ENCODE results near the gene TRMU.

The TRMU gene

DNA sequence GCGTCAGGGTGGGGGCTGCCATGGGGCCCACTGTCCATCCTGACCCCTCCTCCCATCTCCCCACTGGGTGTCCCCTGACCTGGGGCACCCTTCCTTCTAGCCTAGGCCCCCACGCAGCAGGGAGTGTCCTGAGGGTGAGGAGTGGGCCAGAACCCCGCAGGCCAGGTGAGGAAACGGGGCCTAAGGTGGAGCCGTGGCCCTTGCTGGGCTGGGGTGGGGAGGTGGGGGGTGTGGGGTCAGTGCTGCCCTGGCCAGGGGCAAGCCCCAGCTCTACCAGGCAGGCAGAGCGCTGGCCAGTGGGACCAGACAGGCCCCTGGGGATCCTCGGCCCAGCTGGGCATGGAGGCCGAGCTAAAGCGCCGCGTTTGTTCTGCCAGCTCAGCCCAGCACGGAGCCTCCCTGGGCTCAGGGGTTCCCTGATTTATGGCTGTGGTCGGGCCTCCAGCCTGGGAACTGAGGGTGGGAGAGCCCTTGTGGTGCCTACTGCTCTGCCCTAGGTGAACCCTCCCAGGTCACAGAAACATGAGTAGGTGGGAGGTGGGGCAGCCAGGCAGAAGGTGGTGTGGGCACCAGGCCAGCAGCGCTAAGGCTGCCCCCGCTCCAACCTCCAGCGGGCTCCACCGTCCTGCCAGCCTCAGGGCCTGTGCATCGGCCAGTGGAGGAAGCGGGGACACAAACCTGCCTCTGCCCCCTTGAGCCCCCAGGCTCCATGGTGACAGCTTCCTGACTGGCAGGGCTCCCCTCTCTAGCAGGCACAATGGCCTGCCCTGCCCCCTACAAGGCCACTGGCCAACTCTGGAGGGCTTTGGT is 22.4 kb downstream of the TRMU start:
- DNase-seq: no peak

DNA sequence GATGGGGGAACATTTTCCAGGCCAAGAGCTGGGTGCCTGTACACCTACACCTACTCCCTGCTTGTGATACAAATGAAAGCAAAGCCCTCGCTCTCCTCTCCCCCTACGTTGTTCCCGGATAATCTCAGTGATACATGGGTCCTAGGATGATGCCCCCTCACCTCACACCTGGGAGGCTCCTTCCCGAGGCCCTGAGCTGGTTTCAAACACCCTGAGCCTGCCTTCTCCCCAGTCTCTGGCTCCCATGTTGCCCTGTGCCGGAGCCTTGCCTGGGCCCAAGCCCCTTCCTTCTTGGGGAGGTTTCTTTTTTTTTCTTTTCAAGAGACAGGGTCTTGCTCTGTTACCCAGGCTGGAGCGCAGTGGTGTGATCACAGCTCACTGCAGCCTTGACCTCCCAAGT is 23.3 kb downstream of the TRMU start:
- DNase-seq: no peak

DNA sequence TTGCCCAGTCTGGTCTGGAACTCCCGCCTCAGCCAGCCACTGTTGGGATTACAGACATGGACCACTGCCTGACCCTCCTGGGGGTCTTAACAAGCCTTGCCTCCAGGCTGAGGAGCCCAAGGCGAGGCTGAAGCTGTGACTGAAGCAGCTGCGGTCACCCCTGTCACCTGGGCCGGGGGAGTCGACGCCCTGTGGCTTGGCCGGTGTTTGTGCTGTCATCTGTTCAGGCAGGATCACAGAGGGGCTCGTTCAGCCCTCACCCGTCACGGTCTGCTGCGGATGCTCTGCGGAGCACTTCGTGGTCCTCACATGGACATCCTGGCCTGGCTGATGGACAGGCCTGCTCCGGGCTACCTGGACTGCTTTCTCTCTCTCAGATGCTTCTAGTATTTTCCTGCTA is 23.8 kb downstream of the TRMU start:
- DNase-seq: no peak

DNA sequence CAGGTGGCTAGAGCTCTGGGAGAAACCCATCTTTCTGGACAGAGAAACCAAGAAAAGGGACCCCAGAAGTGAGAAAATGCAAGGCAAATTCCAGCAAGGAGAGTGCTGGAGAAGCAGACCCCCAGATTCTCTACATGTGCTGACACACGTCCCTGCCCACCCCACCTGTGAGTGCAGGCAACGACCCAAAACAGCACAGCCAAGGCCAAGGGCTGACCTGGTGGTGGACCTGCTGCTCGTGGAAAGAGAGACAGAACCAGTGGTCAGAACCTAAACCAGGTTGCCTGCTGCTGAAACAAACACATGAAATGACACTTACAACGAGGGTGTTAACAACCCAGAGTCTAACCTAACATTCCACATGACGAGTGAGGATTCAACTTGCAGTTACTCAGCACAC is 24.6 kb downstream of the TRMU start:
- DNase-seq: no peak

DNA sequence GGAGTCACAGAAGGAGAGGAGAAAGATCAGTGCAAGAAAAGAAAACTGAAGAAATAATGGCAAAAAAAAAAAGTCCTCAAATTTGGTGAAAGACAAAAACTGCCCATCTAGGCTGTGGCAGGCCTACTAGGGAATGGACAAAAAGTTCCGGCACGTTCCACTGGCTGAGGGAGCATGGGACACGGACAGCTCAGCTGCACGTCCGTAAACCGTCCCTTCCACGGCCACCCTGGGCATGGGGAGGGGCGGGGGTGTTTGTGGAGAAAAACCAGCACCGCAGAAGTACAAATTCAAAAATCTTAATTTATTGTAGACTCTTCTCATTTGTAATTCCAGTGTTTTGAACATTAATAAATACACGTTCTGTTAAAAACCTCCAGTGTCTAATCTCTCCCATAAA is 25.4 kb downstream of the TRMU start:
- no peak for DNase-seq

DNA sequence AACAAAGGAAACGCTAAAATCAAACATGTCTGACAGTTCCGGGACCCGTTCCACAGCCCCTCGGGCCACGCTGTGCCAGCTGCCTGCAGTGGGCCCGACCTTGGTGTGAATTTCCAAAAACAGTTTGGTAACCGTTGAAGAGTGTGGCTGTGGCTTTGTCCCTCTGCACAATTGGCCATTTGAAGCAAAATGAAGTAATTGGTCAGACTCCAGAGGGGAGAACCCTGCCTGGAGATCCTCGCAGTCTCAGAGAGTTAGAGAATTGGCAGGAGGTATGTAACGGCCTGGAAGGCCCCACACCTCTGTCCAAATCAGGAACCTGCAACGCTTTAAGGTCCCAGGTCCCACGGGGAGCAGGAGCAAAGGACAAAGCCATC is 26.3 kb downstream of the TRMU start:
- no peak for DNase-seq

DNA sequence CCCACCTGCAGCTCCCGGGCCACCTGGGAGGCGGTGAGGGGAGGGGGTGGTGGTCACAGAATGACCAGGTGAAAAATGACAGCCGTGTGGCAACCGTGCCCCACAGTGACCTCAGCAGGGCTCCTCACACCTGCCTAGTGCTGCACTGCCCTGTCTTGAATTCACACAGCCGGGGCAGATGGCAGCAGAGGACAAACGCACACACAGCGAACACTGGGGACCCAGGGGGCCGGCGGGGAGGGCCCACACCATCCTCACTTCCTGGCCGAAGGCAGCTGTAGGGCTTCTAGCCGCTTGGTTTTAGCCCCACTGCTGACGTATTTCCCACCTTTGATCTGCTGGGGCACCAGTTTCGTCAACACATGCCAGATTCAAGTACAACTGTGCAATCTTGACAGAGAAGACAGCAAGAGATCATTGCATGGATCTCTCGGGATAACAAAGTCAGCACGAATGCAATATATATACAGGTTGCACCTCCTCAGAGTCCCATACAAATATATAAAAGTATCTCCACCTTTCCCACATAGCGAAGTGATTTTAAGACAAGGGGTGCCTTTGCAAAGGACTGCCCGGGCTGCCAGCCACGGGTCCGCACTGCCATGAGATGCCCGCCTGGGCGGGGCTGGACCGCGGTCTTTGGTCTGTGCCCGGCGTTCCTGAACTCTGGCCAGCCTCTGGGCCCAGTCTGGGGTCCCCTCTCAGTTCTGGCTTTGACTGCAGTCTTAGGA is 26.9 kb downstream of the TRMU start:
- DNase-seq: no peak

DNA sequence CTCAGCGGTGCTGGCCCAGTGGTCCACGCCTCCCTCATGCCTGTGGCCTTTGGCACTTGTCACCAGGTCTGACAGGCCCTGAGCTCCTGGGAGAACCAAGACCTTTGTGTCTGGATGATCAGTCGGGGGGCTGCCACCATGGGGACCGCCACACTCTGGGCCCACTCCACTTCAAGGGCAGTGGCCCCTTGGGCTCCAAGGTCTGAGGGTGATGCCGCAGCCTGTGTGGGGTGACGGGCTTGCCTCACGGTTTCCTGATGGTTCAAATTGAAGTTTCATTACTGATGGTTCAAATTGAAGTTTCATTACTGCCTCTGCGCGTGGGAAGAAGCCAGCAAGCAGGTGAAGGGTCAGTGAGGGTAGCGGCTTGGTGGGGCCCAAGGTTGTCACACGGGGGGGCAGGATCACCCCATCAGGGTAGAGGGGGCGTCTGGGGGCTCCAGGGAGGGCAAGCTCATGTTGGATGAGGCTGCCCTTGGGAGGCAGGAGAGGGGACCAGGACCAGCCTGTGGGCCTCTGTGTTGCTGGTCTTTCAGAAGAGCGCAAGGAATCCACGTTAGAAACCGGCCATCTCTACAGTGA is 27.5 kb downstream of the TRMU start:
- DNase-seq: no peak

DNA sequence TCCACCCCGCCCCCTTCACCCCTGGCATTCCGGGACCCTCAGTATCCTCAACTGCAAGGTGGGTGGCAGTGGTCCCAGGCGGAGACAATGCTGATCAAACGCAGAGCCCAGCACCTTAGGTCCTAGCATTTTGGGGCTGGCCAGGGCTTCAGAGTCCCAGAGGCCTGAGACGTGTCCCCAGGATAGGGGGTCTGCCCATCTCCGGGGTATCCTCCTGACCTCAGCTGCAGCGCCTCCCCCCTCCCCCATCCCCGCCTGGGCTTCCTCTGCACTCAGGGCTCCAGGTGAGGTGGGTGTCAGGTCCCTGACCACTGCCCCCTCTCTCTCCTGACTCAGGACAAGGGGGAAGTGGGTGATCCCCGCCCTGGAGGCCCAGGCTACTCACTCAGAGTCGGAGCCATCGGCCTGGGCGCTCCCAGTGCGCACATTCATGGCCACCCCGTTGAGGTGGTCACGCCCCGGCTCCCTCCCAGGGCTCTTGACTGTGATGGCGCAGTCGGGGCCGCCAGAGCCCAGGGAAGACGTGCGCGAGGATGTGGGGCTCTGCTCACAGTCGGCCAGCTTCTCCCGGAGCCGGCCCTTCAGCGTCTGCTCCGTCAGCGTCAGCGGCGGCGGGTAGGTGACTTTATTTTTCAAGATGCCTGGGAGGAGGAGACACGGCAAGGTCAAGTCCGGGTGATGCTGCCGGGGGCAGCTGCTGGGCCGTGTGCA is 28.3 kb downstream of the TRMU start:
- DNase-seq: no peak

DNA sequence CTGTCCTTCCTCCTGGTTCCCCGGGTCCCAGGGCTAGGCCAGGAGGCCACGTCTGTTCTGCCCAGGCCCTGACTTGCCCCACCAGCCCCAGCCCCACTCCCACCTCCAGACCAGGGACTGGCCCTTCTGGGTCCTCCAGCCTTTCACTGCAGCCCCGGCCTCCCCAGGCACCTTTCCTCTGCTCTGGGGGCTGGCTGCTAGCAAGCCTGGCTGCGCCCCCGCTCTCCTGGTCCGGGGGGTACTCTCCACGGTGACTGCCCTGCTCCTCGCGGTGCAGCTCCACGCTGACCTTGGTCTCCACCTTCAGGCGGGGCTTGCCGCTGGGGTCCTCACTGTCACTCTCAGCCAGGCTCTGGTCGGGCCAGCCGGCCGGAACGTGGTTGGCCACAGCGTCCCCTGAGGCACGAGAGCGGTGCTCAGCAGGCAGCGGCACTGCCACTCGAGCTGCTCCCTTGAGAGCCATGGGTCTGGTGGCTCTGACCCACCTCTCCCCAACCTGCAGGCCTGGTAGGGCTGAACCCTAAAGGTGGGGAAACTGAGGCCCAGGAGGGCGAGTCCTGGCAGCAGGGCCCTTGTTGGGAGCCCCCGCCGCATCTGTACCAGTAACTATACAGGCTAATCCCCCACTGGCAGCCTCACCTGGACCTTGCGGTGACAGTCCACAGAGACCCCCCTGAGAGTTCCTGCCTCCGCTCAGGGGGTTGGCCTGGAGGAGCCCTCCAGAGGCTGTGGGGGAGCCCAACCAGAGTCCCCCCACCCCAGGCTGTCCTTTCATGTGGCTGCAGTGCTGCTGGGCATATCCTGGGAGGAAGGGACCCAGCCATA is 29.0 kb downstream of the TRMU start:
- DNase-seq: no peak

DNA sequence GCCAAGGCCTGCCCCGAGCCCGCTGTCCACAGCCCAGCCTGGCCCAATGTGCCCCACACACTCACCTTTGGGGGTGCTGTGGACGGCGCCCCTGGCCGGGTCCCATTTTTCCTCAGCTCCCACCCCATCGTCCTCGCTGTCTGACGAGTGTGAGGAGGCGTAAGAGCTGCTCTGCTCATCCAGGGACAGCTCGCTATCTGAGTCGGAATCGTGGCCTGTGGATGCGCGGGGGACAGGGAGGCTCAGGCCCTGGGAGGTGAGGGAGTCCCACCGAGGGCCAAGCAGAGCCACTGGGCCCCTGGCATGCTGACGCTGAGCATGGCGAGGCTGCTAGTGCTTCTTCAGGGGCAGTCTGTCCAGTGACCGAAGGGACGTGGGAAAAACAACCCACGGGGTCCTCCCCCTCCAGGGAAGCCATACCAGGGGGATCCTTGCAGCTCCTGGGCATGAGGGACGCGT is 29.7 kb downstream of the TRMU start:
- DNase-seq: no peak

DNA sequence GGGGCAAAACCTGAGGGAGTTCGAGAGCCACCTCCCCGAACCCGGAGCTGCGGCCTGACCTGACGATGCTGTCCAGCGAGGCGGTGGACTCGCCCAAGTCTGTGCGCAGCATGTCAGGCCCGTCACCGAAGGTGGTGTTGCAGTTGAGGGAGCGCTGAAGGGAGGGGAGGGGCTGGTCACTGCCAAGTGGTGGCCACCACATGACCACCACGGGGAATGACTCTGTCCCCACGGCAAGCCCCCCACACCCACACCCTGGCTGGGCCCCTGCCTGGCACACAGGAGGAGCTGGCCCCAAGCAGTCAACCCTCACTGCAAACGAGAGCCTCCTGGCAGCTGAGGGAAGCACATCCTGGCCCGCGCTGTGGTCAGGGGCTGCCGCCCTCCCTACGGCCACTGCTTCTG is 30.8 kb downstream of the TRMU start:
- no peak for DNase-seq

DNA sequence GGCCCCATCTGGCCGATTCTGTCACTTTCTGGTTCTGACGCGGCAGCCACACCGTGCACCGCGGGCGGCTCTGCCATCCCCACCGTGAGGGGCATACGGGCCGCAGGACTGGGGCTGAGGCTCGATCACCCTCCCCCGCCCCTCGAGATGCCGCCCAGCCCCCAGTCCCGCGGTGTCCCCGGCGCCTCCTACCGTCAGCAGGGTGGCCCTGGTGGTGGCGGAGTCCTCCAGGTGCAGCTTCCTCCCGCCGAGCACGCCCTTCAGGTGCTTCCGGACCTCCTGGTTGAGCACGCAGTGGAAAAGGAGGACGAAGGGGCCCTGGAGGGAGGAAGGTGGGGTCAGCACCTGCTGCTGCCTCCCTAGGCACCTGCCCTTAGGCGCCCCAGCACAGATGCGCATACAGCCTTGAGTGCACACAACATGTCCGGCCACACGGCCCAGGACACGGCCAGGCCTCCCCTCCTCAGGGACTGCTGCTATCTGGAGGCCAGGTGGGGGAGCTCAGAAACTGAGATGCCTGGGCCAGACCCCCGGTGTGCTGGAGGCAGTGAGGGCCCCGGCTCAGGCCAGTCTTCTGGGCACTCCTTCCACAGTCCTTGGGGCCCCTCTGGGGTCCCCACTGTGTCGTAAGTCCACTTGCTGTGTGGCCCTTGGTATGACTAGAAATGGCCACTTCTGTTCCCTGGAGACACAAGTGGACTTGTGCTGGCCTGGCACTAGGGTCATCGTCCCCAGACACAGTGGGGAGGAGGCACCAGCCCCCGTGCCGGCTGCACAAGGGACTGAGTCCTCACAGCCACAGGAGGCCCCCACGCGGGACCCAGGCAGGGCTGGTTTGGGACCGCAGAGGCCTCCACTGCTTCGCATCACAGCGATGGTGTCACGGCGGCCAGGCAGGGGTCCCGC is 31.5 kb downstream of the TRMU start:
- no peak for DNase-seq

DNA sequence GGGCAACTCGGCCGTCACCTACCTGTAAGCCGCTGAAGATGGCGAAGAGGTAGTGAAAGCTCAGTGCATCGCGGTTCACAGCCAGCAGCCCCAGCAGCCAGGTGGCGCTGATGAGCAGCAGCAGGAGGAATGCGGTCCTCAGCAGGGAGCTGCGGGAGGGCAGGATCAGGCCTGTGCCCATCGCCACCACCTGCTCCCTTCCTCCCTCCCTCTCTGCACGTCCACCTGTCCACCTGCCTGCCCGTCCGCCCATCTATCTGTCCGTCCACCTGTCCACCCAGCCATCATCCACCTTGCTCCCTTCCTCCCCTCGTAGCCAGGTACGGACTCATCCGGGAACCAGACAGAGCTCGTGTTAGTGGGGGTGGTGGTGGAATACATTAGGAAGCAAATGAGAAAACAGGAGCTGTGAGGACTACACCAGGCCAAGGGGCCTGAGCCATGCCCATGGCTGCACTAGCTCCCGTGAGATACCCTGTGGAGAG is 32.2 kb downstream of the TRMU start:
- peak; percentile 61 for DNase-seq

DNA sequence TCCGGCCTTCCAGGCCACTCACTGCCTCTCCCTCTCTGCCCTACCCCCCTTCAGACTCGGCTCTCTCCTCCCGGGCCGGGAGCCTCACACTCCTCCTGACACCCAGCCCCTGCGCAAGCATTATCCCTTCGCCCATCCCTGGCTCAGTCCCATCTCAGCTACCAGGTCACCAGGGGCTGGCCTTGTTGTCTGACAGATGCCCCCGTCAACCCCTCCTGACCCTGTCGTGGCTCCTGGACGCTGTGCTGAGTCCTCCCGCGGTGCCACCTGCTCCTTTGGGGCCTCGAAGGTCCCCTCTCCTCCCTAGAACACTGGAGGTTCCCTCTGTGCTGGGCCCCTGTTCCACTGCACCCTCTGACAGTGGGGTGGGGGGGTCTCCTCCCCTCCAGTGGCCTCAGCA is 32.9 kb downstream of the TRMU start:
- DNase-seq: no peak

DNA sequence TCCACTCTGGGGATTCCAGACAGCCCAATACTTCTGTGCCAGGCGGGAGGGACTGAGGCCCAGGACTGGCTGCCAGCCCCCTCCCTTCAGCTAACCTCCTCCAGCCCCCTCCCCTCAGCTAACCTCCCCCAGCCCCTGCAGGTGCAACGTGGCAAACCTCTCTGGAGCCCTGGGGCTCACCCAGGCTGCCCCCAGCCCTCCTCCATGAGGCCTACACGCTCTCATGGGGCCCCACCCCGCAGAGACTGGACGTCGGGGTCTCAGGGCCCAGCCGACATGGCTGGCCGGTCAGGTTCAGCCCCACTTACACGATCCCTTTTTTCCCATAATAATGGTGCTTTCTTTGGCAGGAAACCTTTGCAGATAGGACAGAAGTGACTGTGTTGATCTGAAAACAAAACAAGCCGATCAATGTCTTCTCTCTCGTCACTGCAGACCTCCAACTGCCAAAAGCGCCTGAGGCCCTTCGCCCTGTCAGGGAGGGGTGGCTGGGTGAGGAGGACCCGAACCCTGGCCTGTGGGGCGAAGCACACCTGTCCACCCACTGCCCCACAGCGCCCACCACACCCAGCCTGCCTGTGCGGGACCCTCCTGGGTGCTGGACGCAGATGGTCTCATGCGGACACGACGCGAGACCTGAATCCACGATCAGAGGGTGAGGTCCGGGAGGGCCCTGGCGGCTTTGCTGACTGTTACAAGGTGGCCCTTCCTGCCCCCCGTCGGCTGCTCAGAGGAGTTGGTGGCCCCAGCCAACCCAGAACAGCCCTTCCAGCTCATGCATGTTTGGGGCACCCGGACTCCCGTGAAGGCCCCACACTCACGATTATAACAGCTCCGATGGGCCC is 33.6 kb downstream of the TRMU start:
- DNase-seq: no peak

DNA sequence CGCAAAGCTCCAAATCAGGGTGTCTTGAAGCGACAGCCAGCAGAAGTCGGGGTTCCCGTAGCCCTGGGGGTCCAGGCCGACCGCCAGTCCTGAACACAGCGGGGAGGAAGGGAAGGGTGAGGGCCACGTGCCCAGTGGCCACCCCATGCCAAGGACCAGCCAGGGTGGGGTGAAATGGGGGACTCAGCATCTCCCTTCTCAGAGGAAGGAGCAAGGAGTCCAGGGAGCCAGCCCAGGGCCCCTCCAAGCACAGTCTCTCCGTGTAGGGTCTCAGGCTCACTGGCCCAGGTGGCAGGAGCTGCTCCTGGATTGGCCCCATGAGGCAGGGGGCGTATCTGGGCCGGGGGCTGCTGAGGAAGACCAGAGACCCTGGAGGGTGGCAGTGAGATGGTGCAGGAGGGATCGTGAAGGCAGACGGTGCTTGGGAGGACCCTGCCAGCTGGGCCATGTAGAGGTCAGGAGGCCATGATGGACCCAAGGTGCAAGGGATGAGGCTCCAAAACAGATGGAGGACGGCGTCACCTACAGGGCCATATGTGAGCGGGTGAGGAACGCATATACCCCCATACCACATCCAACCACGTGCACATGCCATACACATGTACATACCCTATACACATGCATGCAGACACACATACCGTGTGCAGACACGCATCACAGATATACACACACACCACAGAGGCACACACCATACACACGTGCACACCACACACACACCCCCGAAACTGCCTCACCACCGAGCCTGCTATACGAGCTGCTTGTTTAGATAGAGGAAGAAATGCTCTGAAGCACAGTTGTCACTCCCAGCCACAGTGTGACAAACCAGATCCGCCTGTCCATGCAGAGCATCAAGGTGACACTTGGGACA is 34.4 kb downstream of the TRMU start:
- no peak for DNase-seq

DNA sequence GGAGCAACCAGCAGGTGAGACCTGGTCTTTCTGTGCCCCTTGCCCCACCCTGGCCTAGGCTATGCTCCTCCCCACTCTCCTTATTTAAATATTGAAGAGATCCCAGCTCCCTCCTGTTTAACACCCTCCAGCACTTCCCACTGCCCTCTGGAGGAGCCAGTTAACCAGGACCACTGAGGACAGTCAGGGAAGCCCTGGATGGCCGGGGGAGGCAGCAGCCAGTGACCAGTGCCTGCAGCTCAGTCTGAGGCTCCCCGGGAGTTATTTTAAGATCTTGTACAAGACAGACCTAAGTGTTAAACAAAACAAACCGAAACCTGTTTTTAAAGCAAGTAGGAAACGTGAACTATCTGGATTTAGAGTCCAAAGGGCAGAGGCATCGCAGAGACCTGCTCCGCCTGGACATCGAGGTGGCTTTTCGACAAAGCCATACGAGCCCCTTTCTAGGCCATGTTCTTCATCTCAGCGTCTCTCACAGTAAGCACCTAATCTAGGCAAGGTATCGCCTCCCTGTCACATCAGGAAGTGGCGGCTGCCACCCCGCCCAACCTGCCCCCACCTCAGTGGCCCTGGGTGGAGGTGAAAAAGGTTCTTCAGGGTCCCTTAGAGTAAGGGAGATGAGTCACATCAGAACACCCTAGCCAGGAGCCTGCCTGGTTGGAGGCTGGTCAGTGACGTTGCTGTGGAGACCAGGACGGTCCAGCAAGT is 35.2 kb downstream of the TRMU start:
- peak; percentile 62 for DNase-seq

All from CD4-positive, alpha-beta T cell treated with Interleukin-15 for 1 hour (primary cell).